ENCODE measurements around the gene DHRS7.

DNA sequence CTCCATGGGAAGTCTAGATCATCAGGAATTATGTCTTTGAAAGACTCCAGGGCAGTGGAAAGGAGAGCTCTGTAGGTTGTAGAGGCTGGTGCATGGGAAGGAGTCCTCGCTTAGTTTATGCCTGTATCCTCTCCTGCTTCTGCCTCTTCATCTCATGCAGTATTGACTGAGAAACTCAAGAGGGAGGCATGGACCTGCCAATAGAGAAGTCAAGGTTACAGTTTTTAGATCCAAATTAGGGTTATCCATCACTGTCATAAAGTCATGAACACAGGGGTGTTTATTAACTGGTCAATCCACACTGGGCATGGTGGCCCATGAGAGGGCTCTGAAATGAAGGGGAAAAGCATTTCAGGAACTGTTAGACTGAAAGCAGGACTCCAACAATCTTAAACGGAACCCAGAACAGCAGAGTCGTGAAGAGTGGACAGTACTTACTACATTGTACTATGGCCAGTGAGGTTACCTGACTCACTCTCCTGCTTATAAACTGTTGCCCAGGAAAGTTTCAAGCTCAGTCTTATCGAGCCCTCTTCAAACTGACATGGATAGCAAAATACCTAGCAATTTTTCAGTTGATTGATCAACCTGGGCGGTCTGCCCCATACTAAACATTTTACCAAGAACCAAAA lies 30.1 kb upstream of the DHRS7 start:
- TF ChIP-seq EZH2 (IDR thresholded peaks at IDR 0.05; ENCODE audit: insufficient read depth, poor library complexity, severe bottlenecking) (no peak), EZH2phosphoT487 (IDR thresholded peaks at IDR 0.05; ENCODE audit: insufficient read depth, low read depth) (no peak)
